Embryonic facial prominence (tissue), 1 donor: ENCODE data around the gene SMIM10L1.

Source experiments
- DNase-seq: peaks from one replicate; pipeline ENCODE4 v3.0.0-alpha.2; 2016; ENCODE audit errors: extremely low spot score

The SMIM10L1 gene

GRCh38 chr12:11186837-11187236 is 15.8 kb downstream of the SMIM10L1 start, which contains the start of gene TAS2R42:
Gene TAS2R42 (minus strand): TSS chr12:11186937. CDS start chr12:11186937, 0 bp downstream.
- no peak for DNase-seq

GRCh38 chr12:11202811-11203210 is 31.8 kb downstream of the SMIM10L1 start:
- no peak for DNase-seq

- no peak for DNase-seq
Observed at GRCh38 chr12:11204173-11204572, 33.2 kb downstream of the SMIM10L1 start.

GRCh38 chr12:11209113-11209512 is 38.1 kb downstream of the SMIM10L1 start:
- no peak for DNase-seq
